GM18867 (cell line): ENCODE measurements around the gene SHISA8.
"Not testable (repeated sequence)": the region's sequence is repeated elsewhere in the genome, so short reads cannot be mapped to it uniquely, and the experiment has no call there.

Experiments
- ATAC-seq: cut with Tn5 transposase; IDR thresholded peaks from one replicate; pipeline ENCODE4 v1.9.1; 2021; ENCODE audit warnings: mild to moderate bottlenecking, moderate library complexity; ENCODE audit not compliant: unreplicated experiment

The SHISA8 gene

GRCh38 chr22:41900652-41901312 is 14.1 kb downstream of the SHISA8 start:
- no peak for ATAC-seq

- no peak for ATAC-seq
Observed at GRCh38 chr22:41899992-41900651, 14.8 kb downstream of the SHISA8 start.

GRCh38 chr22:41899110-41899509 is 15.8 kb downstream of the SHISA8 start:
- ATAC-seq = no peak

GRCh38 chr22:41898645-41899044 is 16.2 kb downstream of the SHISA8 start:
- no peak for ATAC-seq

- no peak for ATAC-seq
Observed at GRCh38 chr22:41893591-41894375, 21.1 kb downstream of the SHISA8 start.

- no peak for ATAC-seq
Observed at GRCh38 chr22:41892721-41893120, 22.2 kb downstream of the SHISA8 start.

- no peak for ATAC-seq
Observed at GRCh38 chr22:41891407-41891806, 23.5 kb downstream of the SHISA8 start.

GRCh38 chr22:41888627-41889200 is 26.2 kb downstream of the SHISA8 start:
- no peak for ATAC-seq

- no peak for ATAC-seq
Observed at GRCh38 chr22:41885516-41885915, 29.4 kb downstream of the SHISA8 start.

- ATAC-seq = no peak
Observed at GRCh38 chr22:41885116-41885515, 29.8 kb downstream of the SHISA8 start.

GRCh38 chr22:41883400-41883799 is 31.5 kb downstream of the SHISA8 start:
- no peak for ATAC-seq

- ATAC-seq = no peak
Observed at GRCh38 chr22:41880653-41881052, 34.2 kb downstream of the SHISA8 start.

GRCh38 chr22:41876675-41877074 is 38.2 kb downstream of the SHISA8 start:
- ATAC-seq = no peak

GRCh38 chr22:41876275-41876674 is 38.6 kb downstream of the SHISA8 start:
- no peak for ATAC-seq

GRCh38 chr22:41875531-41876270 is 39.2 kb downstream of the SHISA8 start:
- no peak for ATAC-seq

- no peak for ATAC-seq
Observed at GRCh38 chr22:41874090-41874489, 40.8 kb downstream of the SHISA8 start.

- ATAC-seq = no peak
Observed at GRCh38 chr22:41873391-41873790, 41.5 kb downstream of the SHISA8 start.

- ATAC-seq = no peak
Observed at GRCh38 chr22:41870786-41871185, 44.1 kb downstream of the SHISA8 start.

GRCh38 chr22:41870081-41870480 is 44.8 kb downstream of the SHISA8 start:
- ATAC-seq = not testable (repeated sequence)

GRCh38 chr22:41868556-41868955 is 46.3 kb downstream of the SHISA8 start:
- ATAC-seq = no peak

- ATAC-seq = no peak
Observed at GRCh38 chr22:41863472-41863871, 51.4 kb downstream of the SHISA8 start.
